ENCODE results near the gene S1PR3.

The S1PR3 gene

DNA sequence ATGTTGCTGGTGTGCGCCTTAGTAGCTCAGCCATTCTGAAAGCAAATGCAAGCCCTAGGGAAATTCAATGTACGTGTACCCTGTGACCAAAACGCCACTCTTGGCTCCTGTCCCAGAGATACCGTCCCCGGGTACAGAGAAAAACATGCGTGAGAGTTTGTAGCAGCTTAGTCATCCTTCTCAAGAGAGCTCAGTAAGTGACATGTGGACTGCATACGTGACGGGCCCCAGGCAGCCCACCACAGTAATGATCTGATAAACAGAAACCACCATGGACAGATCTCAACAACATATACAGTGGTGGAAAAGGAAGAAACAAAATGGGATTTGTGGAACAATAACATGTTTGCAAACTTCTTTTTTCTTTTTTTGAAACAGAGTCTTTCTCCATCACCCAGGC, 45.1 kb downstream of the S1PR3 start:
- TF ChIP-seq, protein P1, sequence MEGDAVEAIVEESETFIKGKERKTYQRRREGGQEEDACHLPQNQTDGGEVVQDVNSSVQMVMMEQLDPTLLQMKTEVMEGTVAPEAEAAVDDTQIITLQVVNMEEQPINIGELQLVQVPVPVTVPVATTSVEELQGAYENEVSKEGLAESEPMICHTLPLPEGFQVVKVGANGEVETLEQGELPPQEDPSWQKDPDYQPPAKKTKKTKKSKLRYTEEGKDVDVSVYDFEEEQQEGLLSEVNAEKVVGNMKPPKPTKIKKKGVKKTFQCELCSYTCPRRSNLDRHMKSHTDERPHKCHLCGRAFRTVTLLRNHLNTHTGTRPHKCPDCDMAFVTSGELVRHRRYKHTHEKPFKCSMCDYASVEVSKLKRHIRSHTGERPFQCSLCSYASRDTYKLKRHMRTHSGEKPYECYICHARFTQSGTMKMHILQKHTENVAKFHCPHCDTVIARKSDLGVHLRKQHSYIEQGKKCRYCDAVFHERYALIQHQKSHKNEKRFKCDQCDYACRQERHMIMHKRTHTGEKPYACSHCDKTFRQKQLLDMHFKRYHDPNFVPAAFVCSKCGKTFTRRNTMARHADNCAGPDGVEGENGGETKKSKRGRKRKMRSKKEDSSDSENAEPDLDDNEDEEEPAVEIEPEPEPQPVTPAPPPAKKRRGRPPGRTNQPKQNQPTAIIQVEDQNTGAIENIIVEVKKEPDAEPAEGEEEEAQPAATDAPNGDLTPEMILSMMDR (IDR thresholded peaks at IDR 0.05; ENCODE audit: low read depth, low read length, poor library complexity, severe bottlenecking) = no peak
- no peak for TF ChIP-seq EZH2phosphoT487 (IDR thresholded peaks at IDR 0.05; ENCODE audit: borderline replicate concordance, low read length)
- Histone ChIP-seq H3K27ac (ENCODE audit: low read depth, low read length) (no peak overlapping the region), H3F3A (ENCODE audit: control insufficient read depth, insufficient read depth) (no peaks in the 10 kb centered on the region), H3K27me3 (ENCODE audit: control insufficient read depth, low read length) (no peaks in the 10 kb centered on the region), H3K4me1 (ENCODE audit: control insufficient read depth, low read length) (peaks cover 10% of the 10 kb centered on the region), H4K20me1 (ENCODE audit: control insufficient read depth, insufficient read depth, low read depth, low read length) (no peaks in the 10 kb centered on the region), H3K4me3 (ENCODE audit: low read length) (no peak overlapping the region), H3K79me2 (ENCODE audit: control insufficient read depth, low read length) (no peaks in the 10 kb centered on the region), H3K4me2 (ENCODE audit: low read length) (no peak overlapping the region), H3K9me2 (replicated peaks; ENCODE audit: control insufficient read depth, low read length) (no peaks in the 10 kb centered on the region), H3K9me3 (ENCODE audit: control insufficient read depth, insufficient read depth, low read length) (no peaks in the 10 kb centered on the region), H3K36me3 (ENCODE audit: control insufficient read depth, low read length) (no peaks in the 10 kb centered on the region)

DNA sequence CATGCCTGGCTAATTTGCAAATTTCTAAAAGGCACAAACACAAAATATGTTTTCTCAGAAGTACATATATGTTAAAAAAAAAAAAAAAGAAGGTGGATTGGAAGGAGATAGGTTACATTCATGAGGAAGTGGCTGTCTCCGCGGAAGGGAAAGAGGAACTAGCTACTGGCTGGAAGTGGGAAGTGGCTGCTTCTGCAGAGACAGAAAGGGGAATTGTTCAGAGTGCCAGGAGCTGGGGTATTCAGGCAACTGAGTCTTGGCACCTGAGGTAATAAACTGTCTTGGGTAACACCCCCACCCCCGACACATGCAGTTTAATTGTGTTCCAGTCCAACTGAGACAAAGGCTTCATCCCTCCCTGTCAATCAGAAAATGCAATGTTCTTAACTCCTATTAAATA, 45.6 kb downstream of the S1PR3 start:
- TF ChIP-seq EZH2phosphoT487 (IDR thresholded peaks at IDR 0.05; ENCODE audit: borderline replicate concordance, low read length) = no peak
- Histone ChIP-seq H3F3A (ENCODE audit: control insufficient read depth, insufficient read depth) (no peaks in the 10 kb centered on the region), H4K20me1 (ENCODE audit: control insufficient read depth, insufficient read depth, low read depth, low read length) (no peaks in the 10 kb centered on the region), H3K9me3 (ENCODE audit: control insufficient read depth, insufficient read depth, low read length) (no peaks in the 10 kb centered on the region), H3K36me3 (ENCODE audit: control insufficient read depth, low read length) (no peaks in the 10 kb centered on the region), H3K9me2 (replicated peaks; ENCODE audit: control insufficient read depth, low read length) (no peaks in the 10 kb centered on the region), H3K4me2 (ENCODE audit: low read length) (no peak overlapping the region), H3K79me2 (ENCODE audit: control insufficient read depth, low read length) (no peaks in the 10 kb centered on the region), H3K4me1 (ENCODE audit: control insufficient read depth, low read length) (peaks cover 10% of the 10 kb centered on the region), H3K27me3 (ENCODE audit: control insufficient read depth, low read length) (no peaks in the 10 kb centered on the region), H3K4me3 (ENCODE audit: low read length) (no peak overlapping the region), H3K27ac (ENCODE audit: low read depth, low read length) (no peak overlapping the region)

GRCh38 chr9:89037346-89037745, 46.1 kb downstream of the S1PR3 start:
- Histone ChIP-seq H3K4me3 (ENCODE audit: low read length) (no peak overlapping the region), H3K9me2 (replicated peaks; ENCODE audit: control insufficient read depth, low read length) (no peaks in the 10 kb centered on the region), H4K20me1 (ENCODE audit: control insufficient read depth, insufficient read depth, low read depth, low read length) (no peaks in the 10 kb centered on the region), H3K4me1 (ENCODE audit: control insufficient read depth, low read length) (peaks cover 10% of the 10 kb centered on the region), H3K79me2 (ENCODE audit: control insufficient read depth, low read length) (no peaks in the 10 kb centered on the region), H3K4me2 (ENCODE audit: low read length) (no peak overlapping the region), H3K36me3 (ENCODE audit: control insufficient read depth, low read length) (no peaks in the 10 kb centered on the region), H3K27ac (ENCODE audit: low read depth, low read length) (no peak overlapping the region), H3F3A (ENCODE audit: control insufficient read depth, insufficient read depth) (no peaks in the 10 kb centered on the region), H3K9me3 (ENCODE audit: control insufficient read depth, insufficient read depth, low read length) (no peaks in the 10 kb centered on the region), H3K27me3 (ENCODE audit: control insufficient read depth, low read length) (no peaks in the 10 kb centered on the region)
- TF ChIP-seq, protein P1 (IDR thresholded peaks at IDR 0.05; ENCODE audit: low read depth, low read length, poor library complexity, severe bottlenecking) = no peak
- TF ChIP-seq EZH2phosphoT487 (IDR thresholded peaks at IDR 0.05; ENCODE audit: borderline replicate concordance, low read length) = no peak

DNA sequence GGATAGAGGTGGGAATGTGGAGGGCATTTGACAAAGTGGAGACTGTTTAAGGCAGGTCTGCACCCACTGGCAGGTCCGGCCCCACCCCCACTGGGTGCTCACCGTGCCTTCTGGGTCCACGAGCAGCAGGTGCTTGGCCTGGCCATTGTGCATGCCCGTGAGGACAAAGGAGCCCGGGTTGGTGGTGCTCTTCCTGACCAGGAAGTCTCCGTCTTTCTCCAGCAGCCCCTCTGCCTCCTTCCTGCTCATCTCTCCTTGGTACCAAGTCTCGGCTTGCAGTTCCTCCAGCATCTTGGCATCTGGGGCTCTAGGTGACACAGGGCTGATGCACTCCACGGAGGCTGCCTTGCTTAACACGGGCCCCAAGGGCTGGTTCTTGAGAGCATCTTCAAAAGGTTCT, 46.6 kb downstream of the S1PR3 start:
- Histone ChIP-seq H3F3A (ENCODE audit: control insufficient read depth, insufficient read depth) (no peaks in the 10 kb centered on the region), H3K4me1 (ENCODE audit: control insufficient read depth, low read length) (peaks cover 10% of the 10 kb centered on the region), H3K9me3 (ENCODE audit: control insufficient read depth, insufficient read depth, low read length) (no peaks in the 10 kb centered on the region), H3K27me3 (ENCODE audit: control insufficient read depth, low read length) (no peaks in the 10 kb centered on the region), H3K9me2 (replicated peaks; ENCODE audit: control insufficient read depth, low read length) (no peaks in the 10 kb centered on the region), H3K79me2 (ENCODE audit: control insufficient read depth, low read length) (no peaks in the 10 kb centered on the region), H3K36me3 (ENCODE audit: control insufficient read depth, low read length) (no peaks in the 10 kb centered on the region), H3K4me3 (ENCODE audit: low read length) (no peak overlapping the region), H3K4me2 (ENCODE audit: low read length) (no peak overlapping the region), H3K27ac (ENCODE audit: low read depth, low read length) (no peak overlapping the region), H4K20me1 (ENCODE audit: control insufficient read depth, insufficient read depth, low read depth, low read length) (no peaks in the 10 kb centered on the region)
- TF ChIP-seq EZH2phosphoT487 (IDR thresholded peaks at IDR 0.05; ENCODE audit: borderline replicate concordance, low read length) = no peak
- TF ChIP-seq, protein P1 (IDR thresholded peaks at IDR 0.05; ENCODE audit: low read depth, low read length, poor library complexity, severe bottlenecking) = no peak
